ENCODE measurements around the gene PGC.

- TF ChIP-seq POLR2A (IDR thresholded peaks at IDR 0.05; ENCODE audit: low read depth, low read length) (no peak), POLR2AphosphoS5 (IDR thresholded peaks at IDR 0.05; ENCODE audit: low read depth, low read length) (no peak), TAF1 (IDR thresholded peaks at IDR 0.05; ENCODE audit: borderline replicate concordance, low read depth, low read length) (no peak)
Observed at GRCh38 chr6:41711323-41712038, 35.7 kb downstream of the PGC start.

All from GM12892 (cell line).